HepG2 (cell line): ENCODE data around the gene NEURL3. TPM values are rescaled to one million over a fixed set of nuclear protein-coding genes. Genes with fewer than 3 reads are reported as not detected.

Source experiments
- ASH2L ChIP-seq: fragments of 300-600, 200-600 bp; sonication (generic); IDR thresholded peaks from 2 replicates; pipeline ENCODE4 v1.7.0; 2017; ENCODE audit warnings: low read depth, mild to moderate bottlenecking, moderate library complexity, mixed read lengths, low read length; ENCODE audit not compliant: insufficient read length
- CREB1 ChIP-seq, 2 experiments: fragments of 450-650 bp in 1 of 2; IDR thresholded peaks; 2 replicates each; pipeline ENCODE4 v1.6.1; 2016 to 2017; ENCODE audit warnings: control low read depth in 1 of 2, mild to moderate bottlenecking in 1 of 2, missing compliant biosample characterization in 1 of 2, missing genetic modification characterization in 1 of 2
- GABPB1 ChIP-seq: IDR thresholded peaks from 2 replicates; pipeline ENCODE4 v1.6.1; 2016; ENCODE audit warnings: mild to moderate bottlenecking, missing genetic modification reagents, moderate library complexity, missing compliant biosample characterization
- GPN1 ChIP-seq: sonication (generic); formaldehyde crosslinking; IDR thresholded peaks from 2 replicates; pipeline ENCODE4 v1.5.1; 2020; ENCODE audit warnings: missing genetic modification reagents, borderline replicate concordance
- HNRNPK ChIP-seq: fragments of 200-400 bp; formaldehyde crosslinking; IDR thresholded peaks from 2 replicates; pipeline ENCODE4 v1.6.1; 2018; ENCODE audit warnings: low read length, low read depth, moderate library complexity, mild to moderate bottlenecking; ENCODE audit not compliant: poor library complexity, severe bottlenecking
- JDP2 ChIP-seq: sonication (generic); formaldehyde crosslinking; IDR thresholded peaks from 2 replicates; pipeline ENCODE4 v1.8.1; 2022; ENCODE audit warnings: missing genetic modification reagents, borderline replicate concordance
- MEIS2 ChIP-seq: sonication (generic); formaldehyde crosslinking; IDR thresholded peaks from 2 replicates; pipeline ENCODE4 v1.9.0; 2021; ENCODE audit warnings: mild to moderate bottlenecking, missing genetic modification reagents
- MXI1 ChIP-seq: IDR thresholded peaks from 3 replicates; pipeline ENCODE4 v1.6.1; 2012; ENCODE audit warnings: low read depth, low read length, inconsistent platforms, borderline replicate concordance
- NFIB ChIP-seq: sonication (generic); formaldehyde crosslinking; IDR thresholded peaks from 2 replicates; pipeline ENCODE4 v1.9.0; 2021; ENCODE audit warnings: missing genetic modification reagents, mild to moderate bottlenecking, borderline replicate concordance
- NFYB ChIP-seq: sonication (generic); formaldehyde crosslinking; IDR thresholded peaks from 2 replicates; pipeline ENCODE4 v1.4.0; 2020; ENCODE audit warnings: missing genetic modification reagents
- RNF2 ChIP-seq: fragments of 450-650 bp; conservative IDR thresholded peaks from 2 replicates; pipeline ENCODE4 v1.6.1; 2016; ENCODE audit warnings: low read depth
- SAP130 ChIP-seq: IDR thresholded peaks from 2 replicates; pipeline ENCODE4 v1.6.1; 2016; ENCODE audit warnings: low read depth
- SMC3 ChIP-seq: IDR thresholded peaks from 2 replicates; pipeline ENCODE4 v1.6.1; 2011; ENCODE audit warnings: low read length, improper control_type of control experiment
- SNRNP70 ChIP-seq: fragments of 200-400 bp; formaldehyde crosslinking; IDR thresholded peaks from 2 replicates; pipeline ENCODE4 v1.6.1; 2017; ENCODE audit warnings: mild to moderate bottlenecking, low read depth, low read length, moderate library complexity
- SUZ12 ChIP-seq: fragments of 150-350 bp; IDR thresholded peaks from 2 replicates; pipeline ENCODE4 v1.6.1; 2014; ENCODE audit warnings: low read depth, low read length
- THAP11 ChIP-seq: IDR thresholded peaks from 2 replicates; pipeline ENCODE4 v1.6.1; 2016; ENCODE audit warnings: missing biosample characterization, missing genetic modification reagents
- ZFP62 ChIP-seq: sonication (generic); formaldehyde crosslinking; IDR thresholded peaks from 2 replicates; pipeline ENCODE4 v1.4.0; 2020; ENCODE audit warnings: missing genetic modification reagents
- ZFP90 ChIP-seq: sonication (generic); formaldehyde crosslinking; IDR thresholded peaks from 2 replicates; pipeline ENCODE4 v1.8.0; 2022; ENCODE audit warnings: missing genetic modification reagents, mild to moderate bottlenecking, inconsistent platforms, borderline replicate concordance
- ZNF10 ChIP-seq: sonication (generic); formaldehyde crosslinking; IDR thresholded peaks from 2 replicates; pipeline ENCODE4 v1.4.0; 2020; ENCODE audit warnings: mild to moderate bottlenecking, low read depth, missing genetic modification reagents, borderline replicate concordance
- ZNF354B ChIP-seq: sonication (generic); formaldehyde crosslinking; IDR thresholded peaks from 2 replicates; pipeline ENCODE4 v1.8.0; 2022; ENCODE audit warnings: mild to moderate bottlenecking, missing genetic modification reagents
- ZNF367 ChIP-seq: sonication (generic); formaldehyde crosslinking; IDR thresholded peaks from 2 replicates; pipeline ENCODE4 v1.4.0; 2020; ENCODE audit warnings: missing genetic modification reagents, borderline replicate concordance
- ZNF432 ChIP-seq: sonication (generic); formaldehyde crosslinking; IDR thresholded peaks from 2 replicates; pipeline ENCODE4 v1.5.0; 2020; ENCODE audit warnings: missing genetic modification reagents, mild to moderate bottlenecking, borderline replicate concordance
- ZNF652 ChIP-seq: IDR thresholded peaks from 2 replicates; pipeline ENCODE4 v1.6.1; 2016; ENCODE audit warnings: low read depth, borderline replicate concordance
- ZNF672 ChIP-seq: sonication (generic); formaldehyde crosslinking; IDR thresholded peaks from 2 replicates; pipeline ENCODE4 v1.8.1; 2022; ENCODE audit warnings: missing genetic modification reagents
- ZSCAN20 ChIP-seq: sonication (generic); formaldehyde crosslinking; IDR thresholded peaks from 2 replicates; pipeline ENCODE4 v1.4.0; 2020; ENCODE audit warnings: missing genetic modification reagents, mild to moderate bottlenecking, borderline replicate concordance
- ZSCAN22 ChIP-seq: sonication (generic); formaldehyde crosslinking; IDR thresholded peaks from 2 replicates; pipeline ENCODE4 v1.4.0; 2020; ENCODE audit warnings: mild to moderate bottlenecking, missing genetic modification reagents
- polyA plus RNA-seq, 8 experiments: library from polyadenylated mRNA; depleted of rRNA in 3 of 8; stranded (reverse) in 7 of 8; unstranded in 1 of 8; fragments of >200 nt; fragmentation: Illumina TruSeq in 4 of 8; extraction: Trizol in 4 of 8; gene quantifications; 2 replicates each; pipeline versions ENCODE4 v1.2.1 to v1.2.3, GENCODE V29; 2011 to 2016; ENCODE audit warnings: low read depth in 4 of 8, missing spikeins in 1 of 8, mixed read lengths in 1 of 8; ENCODE audit not compliant: insufficient read depth in 1 of 8
- total RNA-seq, 5 experiments: library from RNA; depleted of rRNA; stranded (reverse); fragments of >200 nt; fragmentation: Illumina TruSeq; extraction: Trizol; gene quantifications; 2 replicates each; pipeline ENCODE4 v1.2.3, GENCODE V29; 2016; ENCODE audit warnings: low read depth in 1 of 5
- TF ChIP-seq, protein P1 (sequence below): sonication (generic); formaldehyde crosslinking; IDR thresholded peaks from 2 replicates; pipeline ENCODE4 v1.4.0; 2020; ENCODE audit warnings: missing genetic modification reagents
- TF ChIP-seq, protein P2 (sequence below): sonication (generic); formaldehyde crosslinking; IDR thresholded peaks from 2 replicates; pipeline ENCODE4 v1.5.1; 2020; ENCODE audit warnings: mild to moderate bottlenecking, missing genetic modification reagents, moderate library complexity
- TF ChIP-seq, protein P3 (sequence below): sonication (generic); formaldehyde crosslinking; IDR thresholded peaks from 2 replicates; pipeline ENCODE4 v1.8.1; 2022; ENCODE audit warnings: mild to moderate bottlenecking, missing genetic modification reagents

The NEURL3 gene
- total and polyA plus RNA-seq, 2 of the 13 experiments (the other 11 are each of a cell fraction or from before 2014, with no cell fraction given) = 0.16 to 1.2 TPM

DNA sequence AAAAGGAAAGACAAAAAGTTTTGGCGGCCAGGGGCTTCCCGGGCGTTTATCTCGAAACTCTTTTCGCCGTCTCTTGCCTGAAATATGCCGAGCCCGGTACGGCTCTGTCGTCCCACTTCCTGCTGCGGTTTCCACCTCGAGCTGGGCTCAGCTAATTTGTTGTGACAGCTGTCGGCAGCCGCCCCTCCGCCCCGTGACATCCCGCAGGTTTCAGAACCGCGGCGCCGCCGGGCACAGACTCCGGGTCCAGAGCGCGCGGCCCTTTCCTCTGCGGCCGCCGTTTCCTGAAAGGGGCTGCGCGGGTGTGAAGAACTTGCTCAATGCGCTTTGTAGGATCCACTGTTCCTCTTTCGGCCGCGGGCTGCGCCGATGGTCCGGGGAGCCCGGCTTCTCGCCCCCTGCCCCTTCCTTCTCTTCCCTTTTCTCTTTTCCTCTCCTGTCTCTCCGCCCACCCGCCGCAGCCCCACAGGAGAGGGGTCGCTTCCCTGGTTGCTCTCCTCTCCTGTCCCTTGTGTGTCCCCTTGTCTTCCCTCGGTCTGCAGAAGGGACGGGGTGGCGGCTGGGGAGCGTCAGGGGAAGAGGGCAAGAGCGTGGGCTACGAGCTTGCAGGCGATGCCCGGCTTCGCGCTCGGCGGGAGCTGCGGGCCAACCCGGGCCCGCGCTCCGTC, 32.0 kb upstream of the NEURL3 start (continued):
- TF ChIP-seq, protein P1, sequence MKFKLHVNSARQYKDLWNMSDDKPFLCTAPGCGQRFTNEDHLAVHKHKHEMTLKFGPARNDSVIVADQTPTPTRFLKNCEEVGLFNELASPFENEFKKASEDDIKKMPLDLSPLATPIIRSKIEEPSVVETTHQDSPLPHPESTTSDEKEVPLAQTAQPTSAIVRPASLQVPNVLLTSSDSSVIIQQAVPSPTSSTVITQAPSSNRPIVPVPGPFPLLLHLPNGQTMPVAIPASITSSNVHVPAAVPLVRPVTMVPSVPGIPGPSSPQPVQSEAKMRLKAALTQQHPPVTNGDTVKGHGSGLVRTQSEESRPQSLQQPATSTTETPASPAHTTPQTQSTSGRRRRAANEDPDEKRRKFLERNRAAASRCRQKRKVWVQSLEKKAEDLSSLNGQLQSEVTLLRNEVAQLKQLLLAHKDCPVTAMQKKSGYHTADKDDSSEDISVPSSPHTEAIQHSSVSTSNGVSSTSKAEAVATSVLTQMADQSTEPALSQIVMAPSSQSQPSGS (CRISPR knock-in tag) = no peak
- TF ChIP-seq THAP11 (CRISPR knock-in tag) (no peak), ZNF367 (CRISPR knock-in tag) (no peak), HNRNPK (peak; percentile 64), ZNF354B (0 out of 2 replicates have a peak, but pooled peaks have one; percentile 31), GABPB1 (CRISPR knock-in tag) (0 out of 2 replicates have a peak, but pooled peaks have one; percentile 5), JDP2 (CRISPR knock-in tag) (no peak), ZNF10 (CRISPR knock-in tag) (no peak), ZNF672 (CRISPR knock-in tag) (no peak), SUZ12 (no peak), MXI1 (no peak), ZFP62 (CRISPR knock-in tag) (no peak), ASH2L (peak; percentile 32), GPN1 (CRISPR knock-in tag) (no peak), ZSCAN20 (CRISPR knock-in tag) (no peak), SMC3 (no peak), ZSCAN22 (no peak), ZNF652 (CRISPR knock-in tag) (no peak), CREB1 (IDR thresholded peaks at IDR 0.05) (no peak), CREB1 (CRISPR knock-in tag; IDR thresholded peaks at IDR 0.05) (no peak), NFIB (CRISPR knock-in tag) (no peak), MEIS2 (CRISPR knock-in tag) (no peak; the same call in 1 of the 2 replicates), NFYB (CRISPR knock-in tag) (no peak), ZNF432 (CRISPR knock-in tag) (no peak), RNF2 (no peak), SNRNP70 (no peak), ZFP90 (no peak), SAP130 (CRISPR knock-in tag) (peak; percentile 46)
- TF ChIP-seq, protein P2, sequence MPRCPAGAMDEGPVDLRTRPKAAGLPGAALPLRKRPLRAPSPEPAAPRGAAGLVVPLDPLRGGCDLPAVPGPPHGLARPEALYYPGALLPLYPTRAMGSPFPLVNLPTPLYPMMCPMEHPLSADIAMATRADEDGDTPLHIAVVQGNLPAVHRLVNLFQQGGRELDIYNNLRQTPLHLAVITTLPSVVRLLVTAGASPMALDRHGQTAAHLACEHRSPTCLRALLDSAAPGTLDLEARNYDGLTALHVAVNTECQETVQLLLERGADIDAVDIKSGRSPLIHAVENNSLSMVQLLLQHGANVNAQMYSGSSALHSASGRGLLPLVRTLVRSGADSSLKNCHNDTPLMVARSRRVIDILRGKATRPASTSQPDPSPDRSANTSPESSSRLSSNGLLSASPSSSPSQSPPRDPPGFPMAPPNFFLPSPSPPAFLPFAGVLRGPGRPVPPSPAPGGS (CRISPR knock-in tag) = no peak
- TF ChIP-seq, protein P3, sequence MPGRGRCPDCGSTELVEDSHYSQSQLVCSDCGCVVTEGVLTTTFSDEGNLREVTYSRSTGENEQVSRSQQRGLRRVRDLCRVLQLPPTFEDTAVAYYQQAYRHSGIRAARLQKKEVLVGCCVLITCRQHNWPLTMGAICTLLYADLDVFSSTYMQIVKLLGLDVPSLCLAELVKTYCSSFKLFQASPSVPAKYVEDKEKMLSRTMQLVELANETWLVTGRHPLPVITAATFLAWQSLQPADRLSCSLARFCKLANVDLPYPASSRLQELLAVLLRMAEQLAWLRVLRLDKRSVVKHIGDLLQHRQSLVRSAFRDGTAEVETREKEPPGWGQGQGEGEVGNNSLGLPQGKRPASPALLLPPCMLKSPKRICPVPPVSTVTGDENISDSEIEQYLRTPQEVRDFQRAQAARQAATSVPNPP = no peak
